ENCODE measurements around the gene DEPDC5.

GRCh38 chr22:31899669-31900068 lies 145.8 kb downstream of the DEPDC5 start:
- TF ChIP-seq POLR2A (IDR thresholded peaks at IDR 0.05): no peak
- no peak for TF ChIP-seq CTCF (IDR thresholded peaks at IDR 0.05)
